Cerebellar cortex (tissue), 1 donor: Measurements from ENCODE around the gene MNS1.
"Not testable (repeated sequence)": the region's sequence is repeated elsewhere in the genome, so short reads cannot be mapped to it uniquely, and the experiment has no call there.

Source experiments
- DNase-seq: peaks from one replicate; pipeline ENCODE4 v3.0.0-alpha.2; 2015; ENCODE audit warnings: low spot score

MNS1 gene

GRCh38 chr15:56454836-56455235 lies 10.1 kb downstream of the MNS1 start:
- DNase-seq = no peak

GRCh38 chr15:56445746-56446145 lies 19.2 kb downstream of the MNS1 start:
- no peak for DNase-seq

- no peak for DNase-seq
Measured at GRCh38 chr15:56442354-56442753, 22.6 kb downstream of the MNS1 start.

GRCh38 chr15:56440214-56440770 lies 24.6 kb downstream of the MNS1 start:
- no peak for DNase-seq

GRCh38 chr15:56432304-56432703 lies 32.6 kb downstream of the MNS1 start:
- no peak for DNase-seq

GRCh38 chr15:56428821-56429458 lies 36.0 kb downstream of the MNS1 start:
- DNase-seq = peak; percentile 48

GRCh38 chr15:56425976-56426375 lies 39.0 kb downstream of the MNS1 start:
- DNase-seq = no peak

GRCh38 chr15:56425276-56425675 lies 39.7 kb downstream of the MNS1 start:
- no peak for DNase-seq

GRCh38 chr15:56413114-56413733 lies 51.7 kb downstream of the MNS1 start:
- not testable (repeated sequence) for DNase-seq

GRCh38 chr15:56411122-56411749 lies 53.7 kb downstream of the MNS1 start:
- no peak for DNase-seq

- no peak for DNase-seq
Measured at GRCh38 chr15:56410721-56411120, 54.2 kb downstream of the MNS1 start.

- not testable (repeated sequence) for DNase-seq
Measured at GRCh38 chr15:56399209-56399608, 65.7 kb downstream of the MNS1 start.

- DNase-seq = not testable (repeated sequence)
Measured at GRCh38 chr15:56397325-56397724, 67.6 kb downstream of the MNS1 start.

GRCh38 chr15:56394909-56395308 lies 70.0 kb downstream of the MNS1 start:
- DNase-seq = no peak

GRCh38 chr15:56393277-56393676 lies 71.7 kb downstream of the MNS1 start:
- DNase-seq = no peak

- no peak for DNase-seq
Measured at GRCh38 chr15:56390739-56391267, 74.1 kb downstream of the MNS1 start.

GRCh38 chr15:56385908-56386307 lies 79.0 kb downstream of the MNS1 start:
- no peak for DNase-seq

GRCh38 chr15:56383010-56383409 lies 81.9 kb downstream of the MNS1 start:
- no peak for DNase-seq
